A673 (cell line): Measurements from ENCODE around the gene SLCO6A1.

ENCODE experiments used
- CTCF ChIP-seq: fragments of 300-800, 200-600 bp; sonication (generic); conservative IDR thresholded peaks from 2 replicates; pipeline ENCODE4 v1.5.1; 2017; ENCODE audit warnings: low read depth, mild to moderate bottlenecking, antibody characterized with exemption, low read length, moderate library complexity, mixed read lengths
- EZH2 ChIP-seq: fragments of 200-600 bp; sonication (generic); IDR thresholded peaks from 2 replicates; pipeline ENCODE4 v1.6.1; 2017; ENCODE audit warnings: borderline replicate concordance, low read depth, mild to moderate bottlenecking, mixed read lengths, antibody characterized with exemption, low read length; ENCODE audit not compliant: poor library complexity, severe bottlenecking

GRCh38 chr5:102498271-102499034 lies at the start of gene SLCO6A1:
- TF ChIP-seq CTCF (no peak), EZH2 (no peak)
